ENCODE data around the gene CD200. TPM values are rescaled to one million over a fixed set of nuclear protein-coding genes. Genes with fewer than 3 reads are reported as not detected.

CD200 gene
- total and polyA plus RNA-seq, 2 of the 4 experiments (the other 2 are of a cell fraction): 1.1 to 1.7 TPM

DNA sequence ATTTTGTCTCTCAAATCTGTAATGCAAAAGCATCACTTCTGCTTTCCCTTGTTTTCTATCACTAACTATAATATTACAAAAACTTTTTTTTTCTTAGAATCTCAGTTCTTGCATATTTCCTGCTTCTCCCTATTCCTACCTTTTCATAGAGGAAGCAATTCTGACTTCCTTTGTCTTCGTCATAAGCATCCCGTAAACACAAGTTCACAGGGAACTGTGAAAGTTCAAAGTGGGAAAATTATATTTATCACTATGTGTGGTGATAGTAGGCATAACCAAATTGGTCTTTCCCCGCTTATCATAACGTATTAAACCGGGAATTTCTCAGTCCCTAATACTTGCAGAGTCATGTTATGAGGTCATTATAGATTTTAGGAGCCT is 22.3 kb downstream of the CD200 start:
- Histone ChIP-seq H2AK9ac (replicated peaks; ENCODE audit: low read depth, low read length, poor library complexity) (no peak overlapping the region), H4K20me1 (ENCODE audit: insufficient read depth, low read length) (no peaks in the 10 kb centered on the region), H4K8ac (ENCODE audit: low read depth in 2 of 2, low read length in 2 of 2) (no peak overlapping the region), H3K23ac (ENCODE audit: low read depth, low read length) (no peak overlapping the region), H3K4me3 (ENCODE audit: insufficient read depth, low read depth, low read length) (no peak overlapping the region), H4K5ac (ENCODE audit: low read depth, low read length) (no peak overlapping the region), H3K4me1 (ENCODE audit: control insufficient read depth, insufficient read depth, low read length) (peaks cover 3% of the 10 kb centered on the region; the same call in 1 of the 2 replicates), H3K18ac (ENCODE audit: low read depth, low read length) (no peak overlapping the region), H3K4me2 (ENCODE audit: low read depth, low read length) (no peak overlapping the region), H3K9ac (ENCODE audit: low read depth, low read length) (no peak overlapping the region), H3K14ac (replicated peaks; ENCODE audit: low read depth, low read length) (no peak overlapping the region), H3K56ac (ENCODE audit: extremely low read depth, insufficient read depth, low read length) (no peak overlapping the region), H2AFZ (replicated peaks; ENCODE audit: low read length, poor library complexity) (no peak overlapping the region), H2AK5ac (ENCODE audit: low read depth, low read length) (no peak overlapping the region), H2BK120ac (ENCODE audit: low read depth, low read length) (no peak overlapping the region), H2BK15ac (ENCODE audit: low read depth, low read length) (no peak overlapping the region), H3K27me3 (ENCODE audit: control insufficient read depth, insufficient read depth, low read length) (no peaks in the 10 kb centered on the region; the same call in 1 of the 2 replicates), H2BK5ac (ENCODE audit: low read depth, low read length, poor library complexity, severe bottlenecking) (no peak overlapping the region), H3K9me1 (ENCODE audit: insufficient read depth, low read length) (0 out of 2 replicates have a peak, but pooled peaks cover 2% of the 10 kb centered on the region), H3K27ac (ENCODE audit: insufficient read depth, low read length) (no peak overlapping the region), H3K36me3 (ENCODE audit: control insufficient read depth, insufficient read depth, low read length) (no peaks in the 10 kb centered on the region), H3K9me3 (ENCODE audit: control insufficient read depth, insufficient read depth, low read length) (no peaks in the 10 kb centered on the region), H3K79me1 (ENCODE audit: low read depth in 1 of 2, low read length in 2 of 2) (no peaks in the 10 kb centered on the region), H2BK20ac (ENCODE audit: low read depth, low read length) (no peak overlapping the region), H3K4ac (ENCODE audit: low read depth, low read length) (no peak overlapping the region), H4K91ac (ENCODE audit: insufficient read depth, low read depth, low read length) (no peak overlapping the region)
- no peak for ATAC-seq (ENCODE audit: low read depth)
- CTCF ChIA-PET: no interaction called here
- WGBS, 2 experiments (ENCODE audit: extremely low coverage in 2 of 2, insufficient read length in 1 of 2): no CpG with 5 or more reads among the region's 5 CpGs
- in situ Hi-C loops (cut with MboI; ENCODE audit: low sequenced_read_pairs): no loop called here
- no peak for DNase-seq
- no TSS peak for BruUV-seq (replicated peaks)
- POLR2A ChIA-PET (ENCODE audit: unreplicated experiment): no interaction called here
- dilution Hi-C loops (cut with HindIII; ENCODE audit: low sequenced_read_pairs, unreplicated experiment): no loop called here
- intact Hi-C loops (cut with micrococcal nuclease): no loop called here
- TF ChIP-seq FOS (IDR thresholded peaks at IDR 0.05; ENCODE audit: low read depth, low read length) (no peak), BHLHE40 (IDR thresholded peaks at IDR 0.05; ENCODE audit: low read depth, low read length) (no peak), RCOR1 (IDR thresholded peaks at IDR 0.05; ENCODE audit: insufficient replicate concordance, low read length) (no peak)
- TF ChIP-seq, protein P1, sequence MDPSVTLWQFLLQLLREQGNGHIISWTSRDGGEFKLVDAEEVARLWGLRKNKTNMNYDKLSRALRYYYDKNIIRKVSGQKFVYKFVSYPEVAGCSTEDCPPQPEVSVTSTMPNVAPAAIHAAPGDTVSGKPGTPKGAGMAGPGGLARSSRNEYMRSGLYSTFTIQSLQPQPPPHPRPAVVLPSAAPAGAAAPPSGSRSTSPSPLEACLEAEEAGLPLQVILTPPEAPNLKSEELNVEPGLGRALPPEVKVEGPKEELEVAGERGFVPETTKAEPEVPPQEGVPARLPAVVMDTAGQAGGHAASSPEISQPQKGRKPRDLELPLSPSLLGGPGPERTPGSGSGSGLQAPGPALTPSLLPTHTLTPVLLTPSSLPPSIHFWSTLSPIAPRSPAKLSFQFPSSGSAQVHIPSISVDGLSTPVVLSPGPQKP (IDR thresholded peaks at IDR 0.05; ENCODE audit: borderline replicate concordance, low read depth, low read length): no peak
- TF ChIP-seq, protein P2, sequence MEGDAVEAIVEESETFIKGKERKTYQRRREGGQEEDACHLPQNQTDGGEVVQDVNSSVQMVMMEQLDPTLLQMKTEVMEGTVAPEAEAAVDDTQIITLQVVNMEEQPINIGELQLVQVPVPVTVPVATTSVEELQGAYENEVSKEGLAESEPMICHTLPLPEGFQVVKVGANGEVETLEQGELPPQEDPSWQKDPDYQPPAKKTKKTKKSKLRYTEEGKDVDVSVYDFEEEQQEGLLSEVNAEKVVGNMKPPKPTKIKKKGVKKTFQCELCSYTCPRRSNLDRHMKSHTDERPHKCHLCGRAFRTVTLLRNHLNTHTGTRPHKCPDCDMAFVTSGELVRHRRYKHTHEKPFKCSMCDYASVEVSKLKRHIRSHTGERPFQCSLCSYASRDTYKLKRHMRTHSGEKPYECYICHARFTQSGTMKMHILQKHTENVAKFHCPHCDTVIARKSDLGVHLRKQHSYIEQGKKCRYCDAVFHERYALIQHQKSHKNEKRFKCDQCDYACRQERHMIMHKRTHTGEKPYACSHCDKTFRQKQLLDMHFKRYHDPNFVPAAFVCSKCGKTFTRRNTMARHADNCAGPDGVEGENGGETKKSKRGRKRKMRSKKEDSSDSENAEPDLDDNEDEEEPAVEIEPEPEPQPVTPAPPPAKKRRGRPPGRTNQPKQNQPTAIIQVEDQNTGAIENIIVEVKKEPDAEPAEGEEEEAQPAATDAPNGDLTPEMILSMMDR (conservative IDR thresholded peaks at IDR 0.05; ENCODE audit: low read depth, low read length): no peak

All from IMR-90 (cell line).